ENCODE measurements around the gene RELN. TPM values are rescaled to one million over a fixed set of nuclear protein-coding genes. Genes with fewer than 3 reads are reported as not detected.

Gene RELN
- total RNA-seq, 1 experiment from 2014 or later = 0.20 TPM

GRCh38 chr7:103995554-103995953 lies 6.1 kb upstream of the RELN start:
- ChIA-PET CTCF (no interaction called here), POLR2A (no interaction called here), RAD21 (ENCODE audit: low non-redundant PET in 1 of 2, low total read pairs in 2 of 2, uncharacterized antibody in 2 of 2, unreplicated experiment in 2 of 2) (no interaction called here)
- Histone ChIP-seq H2AFZ (ENCODE audit: low read depth, low read length, poor library complexity, severe bottlenecking) (no peak overlapping the region), H3K4me1 (ENCODE audit: control insufficient read depth in 1 of 2, insufficient read depth in 2 of 2, low read length in 2 of 2) (no peaks in the 10 kb centered on the region), H3K9me3 (ENCODE audit: control insufficient read depth in 1 of 2, insufficient read depth in 1 of 2, low read depth in 1 of 2, low read length in 2 of 2) (no peaks in the 10 kb centered on the region), H3K4me2 (ENCODE audit: low read length) (no peak overlapping the region), H3K36me3 (ENCODE audit: control insufficient read depth in 1 of 2, insufficient read depth in 2 of 2, low read length in 2 of 2) (no peaks in the 10 kb centered on the region), H3K4me3 (replicated peaks in 1 of 2; ENCODE audit: low read depth in 1 of 2, low read length in 2 of 2) (no peak overlapping the region), H3K27ac (ENCODE audit: low read depth, low read length) (no peak overlapping the region), H3K9ac (ENCODE audit: low read length) (no peak overlapping the region), H3K9me2 (ENCODE audit: insufficient read depth) (no peaks in the 10 kb centered on the region), H3K27me3 (ENCODE audit: insufficient read depth, low read length) (peaks cover 23% of the 10 kb centered on the region), H4K20me1 (ENCODE audit: insufficient read depth) (no peaks in the 10 kb centered on the region), H3K79me2 (ENCODE audit: insufficient read depth, low read length) (no peaks in the 10 kb centered on the region)
- ATAC-seq = no peak
- intact Hi-C loops (cut with micrococcal nuclease) = no loop called here
- TF ChIP-seq REST (IDR thresholded peaks at IDR 0.05; ENCODE audit: low read depth) (no peak), EZH2 (IDR thresholded peaks at IDR 0.05) (no peak), SIN3A (IDR thresholded peaks at IDR 0.05; ENCODE audit: low read depth) (no peak), ELF1 (IDR thresholded peaks at IDR 0.05; ENCODE audit: borderline replicate concordance, low read depth) (no peak), ATF3 (IDR thresholded peaks at IDR 0.05) (no peak), JUND (IDR thresholded peaks at IDR 0.05) (no peak), FOSL1 (IDR thresholded peaks at IDR 0.05; ENCODE audit: low read depth) (no peak), CBX3 (IDR thresholded peaks at IDR 0.05; ENCODE audit: low read depth) (no peak), ZBTB33 (IDR thresholded peaks at IDR 0.05; ENCODE audit: extremely low read depth, insufficient replicate concordance, low read length) (no peak), TCF7L2 (IDR thresholded peaks at IDR 0.05; ENCODE audit: borderline replicate concordance, extremely low read depth, insufficient read depth, insufficient read length) (no peak), POLR2AphosphoS5 (IDR thresholded peaks at IDR 0.05; ENCODE audit: low read depth, low read length) (no peak), ZNF274 (IDR thresholded peaks at IDR 0.05; ENCODE audit: low read depth, low read length) (no peak), MAX (IDR thresholded peaks at IDR 0.05) (no peak), SP1 (IDR thresholded peaks at IDR 0.05; ENCODE audit: low read depth) (no peak), ZFX (IDR thresholded peaks at IDR 0.05) (no peak), SRF (IDR thresholded peaks at IDR 0.05; ENCODE audit: low read depth) (no peak), EGR1 (IDR thresholded peaks at IDR 0.05; ENCODE audit: low read depth) (no peak), POLR2A (IDR thresholded peaks at IDR 0.05; ENCODE audit: borderline replicate concordance, extremely low read depth, insufficient read depth, insufficient read length) (no peak)
- DNase-seq (ENCODE audit: low read depth, low spot score) = no peak
- no TSS peak for BruUV-seq (replicated peaks)

All from HCT116 (cell line).